Left lung (tissue), 10 donors: ENCODE measurements around the gene PRUNE1. TPM values are rescaled to one million over a fixed set of nuclear protein-coding genes. Genes with fewer than 3 reads are reported as not detected.

Experiments
- ATAC-seq: fragments of 200-7000 bp; cut with Tn5 transposase; one replicate; pipeline ENCODE4 v1.9.1; 2020; ENCODE audit warnings: moderate library complexity
- DNase-seq, 4 donors: peaks; one replicate each; pipeline ENCODE4 v3.0.0-alpha.2; 2013 to 2020
- H3K27ac ChIP-seq, 2 donors: fragments of 200-600 bp; sonication (generic) in 1 of 2; one replicate each; pipeline versions ENCODE4 v1.5.0 to v1.8.0; 2020 to 2021
- H3K27me3 ChIP-seq, 2 donors: fragments of 200-600 bp; sonication (generic) in 1 of 2; one replicate each; pipeline versions ENCODE4 v1.5.0 to v1.8.0; 2020 to 2021
- H3K36me3 ChIP-seq, 2 donors: fragments of 200-600 bp; sonication (generic) in 1 of 2; one replicate each; pipeline versions ENCODE4 v1.5.0 to v1.8.0; 2020 to 2021
- H3K4me1 ChIP-seq, 2 donors: fragments of 200-600 bp; one replicate each; pipeline ENCODE4 v1.8.0; 2021
- H3K4me3 ChIP-seq, 2 donors: fragments of 200-600 bp; sonication (generic) in 1 of 2; one replicate each; pipeline versions ENCODE4 v1.5.0 to v1.8.0; 2020 to 2021; ENCODE audit warnings: mild to moderate bottlenecking in 1 of 2
- H3K9me3 ChIP-seq, 2 donors: fragments of 200-600 bp; sonication (generic) in 1 of 2; one replicate each; pipeline versions ENCODE4 v1.5.0 to v1.8.0; 2020 to 2021
- CTCF ChIP-seq, 2 donors: fragments of 200-600 bp; sonication (generic) in 1 of 2; IDR thresholded peaks; one replicate each; pipeline versions ENCODE4 v1.5.0 to v1.8.0; 2021; ENCODE audit warnings: antibody characterized with exemption in 2 of 2
- intact Hi-C, 2 donors: fragments of 100-400 bp; cut with DNase I; formaldehyde crosslinking; loops; one replicate each; pipeline versions ENCODE4 v1.11.2 to v1.14.2; 2022
- polyA plus RNA-seq, 6 donors: library from polyadenylated mRNA; unstranded; fragments of 120-200 nt; gene quantifications; one replicate each; pipeline ENCODE4 v1.2.1, GENCODE V29; 2013; ENCODE audit not compliant: insufficient read length in 6 of 6
- total RNA-seq, 2 donors: library from RNA; stranded (reverse); fragmentation: NEBNext Ultra II Directional; extraction: Animal tissue kit (Norgen Biotek cat#: 25700); gene quantifications; one replicate each; pipeline ENCODE4 v1.2.1, GENCODE V29; 2021
- donor health status: DM: no; HTN: yes; CAD: no.
- donor health status: DM: no; HTN: no; CAD: no.

PRUNE1 gene
- total and polyA plus RNA-seq, 8 donors = 15.1 to 42.7 (median 38.6) TPM

DNA sequence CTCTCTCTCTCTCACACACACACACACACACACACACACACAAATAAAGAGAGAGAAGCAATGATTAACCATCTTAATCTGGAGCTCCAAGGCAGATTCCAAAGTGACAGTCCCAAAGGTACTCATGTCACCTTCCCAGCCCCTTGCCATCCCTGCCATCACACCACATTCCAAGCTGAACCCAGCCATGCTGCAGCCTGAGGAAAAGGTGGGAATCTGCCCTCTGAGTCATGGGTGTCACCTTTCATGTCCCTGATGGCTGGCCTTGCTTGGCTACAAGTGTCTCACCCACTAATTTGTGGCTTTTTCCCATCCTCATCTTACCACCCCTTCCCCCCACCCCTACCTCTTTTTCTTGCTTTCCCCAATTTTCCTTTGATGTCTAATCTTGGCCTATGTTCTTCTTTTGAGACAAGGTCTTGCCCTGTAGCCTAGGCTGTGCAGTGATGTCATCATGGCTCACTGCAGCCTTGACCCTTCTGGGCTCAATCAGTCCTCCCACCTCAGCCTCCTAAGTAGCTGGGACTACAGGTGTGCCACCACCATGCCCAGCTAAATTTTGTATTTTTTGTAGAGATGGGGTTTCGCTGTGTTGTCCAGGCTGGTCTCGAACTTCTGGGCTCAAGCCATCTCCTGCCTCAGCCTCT is 22.9 kb upstream of the PRUNE1 start:
- Histone ChIP-seq H3K4me3 (no peak overlapping the region), H3K36me3 (no peaks in the 10 kb centered on the region), H3K27ac (no peak overlapping the region), H3K4me1 (peaks cover 0 to under 1% of the 10 kb centered on the region in 2 donors), H3K27me3 (no peaks in the 10 kb centered on the region), H3K9me3 (no peaks in the 10 kb centered on the region)
- ATAC-seq (no peak), DNase-seq (no peak)
- intact Hi-C loops = no loop called here
- TF ChIP-seq CTCF (IDR thresholded peaks at IDR 0.05) = no peak

- no peak overlapping the region for H3K27ac ChIP-seq
- no peaks in the 10 kb centered on the region for H3K4me1 ChIP-seq
- TF ChIP-seq CTCF (IDR thresholded peaks at IDR 0.05) = no peak
- no peak for ATAC-seq
- H3K4me3 ChIP-seq = no peak overlapping the region
- H3K36me3 ChIP-seq = no peaks in the 10 kb centered on the region
- H3K9me3 ChIP-seq = no peaks in the 10 kb centered on the region
- intact Hi-C loops = no loop called here
- H3K27me3 ChIP-seq = no peaks in the 10 kb centered on the region
- DNase-seq = no peak
Measured at GRCh38 chr1:150987924-150988323, 20.3 kb upstream of the PRUNE1 start.

DNA sequence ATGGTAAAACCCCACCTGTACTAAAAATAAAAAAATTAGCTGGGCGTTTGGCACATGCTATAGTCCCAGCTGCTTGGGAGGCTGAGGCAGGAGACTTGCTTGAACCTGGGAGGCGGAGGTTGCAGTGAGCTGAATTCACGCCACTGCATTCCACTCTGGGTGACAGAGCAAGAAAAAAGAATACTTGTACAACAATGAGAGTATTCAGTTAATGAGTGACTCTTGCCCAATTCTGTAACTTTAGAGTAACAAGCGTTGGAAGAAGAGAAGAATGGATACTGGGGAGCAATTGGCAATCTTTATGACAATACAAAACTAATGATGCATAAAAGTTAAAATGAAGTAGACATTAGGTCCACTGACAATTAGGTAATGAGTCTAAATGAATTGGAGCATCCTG is 15.6 kb upstream of the PRUNE1 start:
- no peak overlapping the region for H3K4me3 ChIP-seq
- no peak for TF ChIP-seq CTCF (IDR thresholded peaks at IDR 0.05)
- H3K27me3 ChIP-seq = no peaks in the 10 kb centered on the region
- intact Hi-C loops = no loop called here
- H3K9me3 ChIP-seq = no peaks in the 10 kb centered on the region
- H3K4me1 ChIP-seq = peaks cover 0 to 13% of the 10 kb centered on the region in 2 donors
- ATAC-seq = no peak
- no peak overlapping the region for H3K27ac ChIP-seq
- H3K36me3 ChIP-seq = peaks cover 0 to 18% of the 10 kb centered on the region in 2 donors
- DNase-seq = no peak

- Histone ChIP-seq H3K27me3 (no peaks in the 10 kb centered on the region), H3K27ac (no peak overlapping the region), H3K9me3 (no peaks in the 10 kb centered on the region), H3K4me1 (peaks cover 0 to 17% of the 10 kb centered on the region in 2 donors), H3K36me3 (peaks cover 0 to 34% of the 10 kb centered on the region in 2 donors), H3K4me3 (no peak overlapping the region)
- DNase-seq (no peak), ATAC-seq (no peak)
- no peak for TF ChIP-seq CTCF (IDR thresholded peaks at IDR 0.05)
- intact Hi-C loops = no loop called here
Measured at GRCh38 chr1:150994248-150994647, 14.0 kb upstream of the PRUNE1 start.

DNA sequence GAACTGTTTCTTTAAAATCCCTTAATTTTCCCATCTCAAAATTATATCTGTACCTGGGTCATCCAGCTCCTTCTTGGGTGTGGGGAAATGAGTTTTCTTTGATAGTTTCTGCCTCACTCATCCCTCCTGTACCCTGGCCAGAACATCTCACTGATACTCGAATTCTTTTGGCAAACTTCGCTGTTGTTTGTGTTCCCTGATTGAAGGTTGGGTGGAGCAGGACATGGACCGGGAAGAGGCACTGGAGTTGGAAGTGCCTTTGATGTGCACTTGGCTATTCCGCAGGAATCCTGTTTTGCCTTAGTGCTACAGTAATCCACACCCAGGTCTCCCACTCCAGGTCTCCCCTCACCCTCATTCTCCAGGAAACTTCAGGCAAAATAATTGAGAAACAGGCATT is 12.8 kb upstream of the PRUNE1 start:
- intact Hi-C loops = no loop called here
- no peak overlapping the region for H3K4me3 ChIP-seq

More for the DNA sequence above, 12.8 kb upstream of the PRUNE1 start:
- H3K36me3 ChIP-seq = peaks cover 0 to 40% of the 10 kb centered on the region in 2 donors
- ATAC-seq (no peak), DNase-seq (no peak)
- no peak for TF ChIP-seq CTCF (IDR thresholded peaks at IDR 0.05)
- no peaks in the 10 kb centered on the region for H3K9me3 ChIP-seq
- H3K4me1 ChIP-seq = peaks cover 0 to 26% of the 10 kb centered on the region in 2 donors
- peak overlapping the region in 1 of 2 donors; percentile 13 for H3K27ac ChIP-seq
- H3K27me3 ChIP-seq = no peaks in the 10 kb centered on the region
